ENCODE results near the gene CRP. TPM values are rescaled to one million over a fixed set of nuclear protein-coding genes. Genes with fewer than 3 reads are reported as not detected.

Gene CRP
- total and polyA plus RNA-seq, 8 donors = not detected

DNA sequence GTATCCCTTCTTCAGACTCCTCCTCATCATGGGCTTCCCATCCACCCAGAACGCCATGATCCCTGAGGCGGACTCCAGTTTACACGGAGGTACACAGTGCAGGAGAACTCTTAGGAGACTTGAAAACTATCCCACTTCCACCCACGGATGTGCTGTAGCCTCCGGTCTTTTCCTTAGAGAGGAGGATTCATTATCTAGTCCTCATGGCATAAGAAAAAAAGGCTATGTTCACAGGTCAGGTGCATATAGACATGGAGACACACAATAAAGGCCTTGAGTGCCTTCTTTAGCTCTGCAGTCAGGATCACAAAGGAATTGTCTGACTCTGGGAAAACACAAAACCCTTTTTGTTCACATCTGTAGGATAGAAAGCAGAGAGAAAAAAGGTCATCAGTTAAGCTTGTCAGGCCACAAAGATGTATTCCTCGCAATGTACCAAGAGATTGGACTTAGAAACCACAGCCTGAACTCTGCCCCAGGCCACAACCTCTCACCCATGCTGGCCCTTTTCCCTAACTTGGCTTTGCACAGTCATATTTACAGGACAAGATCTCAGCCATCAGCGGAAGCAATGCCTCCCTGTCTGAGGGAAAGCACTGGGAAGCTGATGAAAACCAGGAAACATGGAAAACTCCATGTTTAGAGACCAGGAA, 9.0 kb downstream of the CRP start:
- Histone ChIP-seq H3K9me3 (no peaks in the 10 kb centered on the region), H3K4me3 (no peak overlapping the region), H3K27ac (no peak overlapping the region), H3K27me3 (no peaks in the 10 kb centered on the region), H3K4me1 (no peaks in the 10 kb centered on the region), H3K36me3 (no peaks in the 10 kb centered on the region)
- intact Hi-C loops (cut with DNase I) = no loop called here
- no peak for TF ChIP-seq CTCF (IDR thresholded peaks at IDR 0.05)
- ATAC-seq (no peak), DNase-seq (no peak)

GRCh38 chr1:159704481-159704880, 9.9 kb downstream of the CRP start:
- ATAC-seq = no peak
- no peak overlapping the region for H3K4me3 ChIP-seq
- DNase-seq = no peak
- H3K27ac ChIP-seq = no peak overlapping the region
- H3K36me3 ChIP-seq = no peaks in the 10 kb centered on the region
- no peaks in the 10 kb centered on the region for H3K4me1 ChIP-seq
- intact Hi-C loops (cut with DNase I) = no loop called here
- no peaks in the 10 kb centered on the region for H3K27me3 ChIP-seq
- H3K9me3 ChIP-seq = no peaks in the 10 kb centered on the region
- no peak for TF ChIP-seq CTCF (IDR thresholded peaks at IDR 0.05)

GRCh38 chr1:159700312-159700711, 14.1 kb downstream of the CRP start:
- no peak for TF ChIP-seq CTCF (IDR thresholded peaks at IDR 0.05)
- ATAC-seq (no peak), DNase-seq (no peak)
- intact Hi-C loops (cut with DNase I) = no loop called here
- Histone ChIP-seq H3K36me3 (no peaks in the 10 kb centered on the region), H3K27me3 (no peaks in the 10 kb centered on the region), H3K4me3 (no peak overlapping the region), H3K4me1 (no peaks in the 10 kb centered on the region), H3K9me3 (no peaks in the 10 kb centered on the region), H3K27ac (no peak overlapping the region)

DNA sequence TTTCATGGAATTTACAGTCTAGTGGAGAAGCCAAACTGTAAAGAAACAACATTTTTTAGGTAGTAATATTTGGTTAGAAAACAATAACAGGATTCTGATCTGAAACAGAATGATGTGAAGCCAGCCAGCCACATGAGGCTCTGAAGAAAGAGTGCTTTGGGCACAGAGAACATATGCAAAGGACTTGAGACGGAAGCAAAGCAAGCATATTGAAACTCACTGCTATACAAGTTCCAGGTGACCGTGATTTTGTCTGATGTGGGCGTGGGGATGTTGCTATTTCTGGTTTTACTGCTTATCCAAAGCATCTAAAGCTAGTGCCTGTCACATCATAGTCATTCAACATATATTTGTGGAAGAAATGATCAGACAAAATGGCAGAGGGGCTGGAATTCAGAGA, 14.7 kb downstream of the CRP start:
- DNase-seq (no peak), ATAC-seq (no peak)
- Histone ChIP-seq H3K27me3 (no peaks in the 10 kb centered on the region), H3K9me3 (no peaks in the 10 kb centered on the region), H3K27ac (no peak overlapping the region), H3K4me3 (no peak overlapping the region), H3K4me1 (no peaks in the 10 kb centered on the region), H3K36me3 (no peaks in the 10 kb centered on the region)
- intact Hi-C loops (cut with DNase I) = no loop called here
- TF ChIP-seq CTCF (IDR thresholded peaks at IDR 0.05) = no peak

GRCh38 chr1:159699246-159699645, 15.1 kb downstream of the CRP start:
- no peaks in the 10 kb centered on the region for H3K36me3 ChIP-seq
- ATAC-seq = no peak
- no peak overlapping the region for H3K27ac ChIP-seq
- H3K4me1 ChIP-seq = no peaks in the 10 kb centered on the region
- no peak for TF ChIP-seq CTCF (IDR thresholded peaks at IDR 0.05)
- no peak overlapping the region for H3K4me3 ChIP-seq
- no peaks in the 10 kb centered on the region for H3K27me3 ChIP-seq
- no peak for DNase-seq
- H3K9me3 ChIP-seq = no peaks in the 10 kb centered on the region
- intact Hi-C loops (cut with DNase I) = no loop called here

Measured in left lung (tissue), 10 donors.